Measurements from ENCODE around the gene GMCL2.
A peak's percentile ranks its signal among the peaks of the same experiment; 100 is the strongest.

GMCL2 gene

DNA sequence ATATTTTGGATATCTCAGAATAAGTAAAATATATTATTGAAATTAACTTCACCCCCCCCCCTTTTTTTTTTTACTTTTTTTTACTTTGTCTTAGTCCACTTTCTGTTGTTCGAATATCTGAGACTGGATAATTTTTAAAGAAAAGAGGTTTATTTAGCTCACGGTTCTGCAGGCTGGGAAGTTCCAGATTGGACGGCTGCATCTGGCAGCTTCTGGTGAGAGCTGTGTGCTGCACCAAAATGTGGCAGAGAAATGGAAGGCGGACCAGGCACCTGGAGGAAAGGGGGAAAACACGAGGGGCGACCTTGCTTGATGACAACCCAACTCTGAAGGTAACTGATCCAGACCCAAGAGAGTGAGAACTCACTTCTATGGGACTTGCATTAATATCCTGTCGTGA lies 5.6 kb upstream of the GMCL2 start:
- no peaks in the 10 kb centered on the region for H3K36me3 ChIP-seq
- peaks cover 17% of the 10 kb centered on the region for H3K4me1 ChIP-seq
- no peak overlapping the region for H3K27ac ChIP-seq
- TF ChIP-seq Cebpa-rat (IDR thresholded peaks at IDR 0.05), result no peak
- no peak overlapping the region for H3K4me2 ChIP-seq
- no peak overlapping the region for H3K4me3 ChIP-seq
- no peaks in the 10 kb centered on the region for H3K27me3 ChIP-seq
- no peaks in the 10 kb centered on the region; the same call in 1 of the 2 replicates for H3K9me3 ChIP-seq
- no peak overlapping the region for H3K9ac ChIP-seq
- H4K20me1 ChIP-seq, result no peaks in the 10 kb centered on the region

DNA sequence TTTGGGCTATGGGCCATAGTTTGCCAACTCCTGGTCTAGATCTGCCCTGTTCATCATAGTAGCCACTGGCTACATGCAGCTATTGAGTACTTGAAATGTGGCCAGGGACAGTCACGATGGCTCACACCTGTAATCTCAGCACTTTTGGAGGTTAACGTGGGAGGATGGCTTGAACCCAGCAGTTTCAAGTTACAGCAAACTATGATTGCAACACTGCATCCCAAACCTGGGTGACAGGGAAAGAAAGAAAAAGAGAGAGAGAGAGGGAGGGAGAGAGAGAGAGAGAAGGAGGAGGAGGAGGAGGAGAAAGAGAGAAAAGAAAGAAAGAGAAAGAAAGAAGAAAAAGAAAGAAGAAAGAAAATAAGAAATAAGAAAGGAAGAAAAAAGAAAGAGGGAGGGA lies 5.1 kb upstream of the GMCL2 start:
- Histone ChIP-seq H3K4me3 (no peak overlapping the region), H3K27ac (no peak overlapping the region), H3K36me3 (no peaks in the 10 kb centered on the region), H3K27me3 (no peaks in the 10 kb centered on the region), H3K4me2 (no peak overlapping the region), H3K9me3 (no peaks in the 10 kb centered on the region; the same call in 1 of the 2 replicates), H3K9ac (no peak overlapping the region), H3K4me1 (peaks cover 17% of the 10 kb centered on the region), H4K20me1 (no peaks in the 10 kb centered on the region)
- no peak for TF ChIP-seq Cebpa-rat (IDR thresholded peaks at IDR 0.05)

DNA sequence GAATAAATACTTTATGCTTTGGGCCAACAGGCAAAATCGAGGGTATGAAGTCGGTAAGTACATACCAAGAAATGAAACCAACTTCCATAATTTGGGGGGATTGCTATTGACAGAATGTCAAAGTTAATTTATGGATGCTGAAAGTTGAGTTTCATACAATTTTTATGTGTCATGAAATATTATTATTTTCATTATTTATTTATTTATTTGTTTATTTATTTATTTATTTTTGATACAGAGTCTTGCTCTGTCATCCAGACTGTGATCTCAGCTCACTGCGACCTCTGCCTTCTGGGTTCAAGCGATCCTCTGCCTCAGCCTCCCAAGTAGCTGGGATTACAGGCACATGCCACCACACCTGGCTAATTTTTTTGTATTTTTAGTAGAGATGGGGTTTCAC lies 4.5 kb upstream of the GMCL2 start:
- Histone ChIP-seq H3K36me3 (no peaks in the 10 kb centered on the region), H3K27me3 (no peaks in the 10 kb centered on the region), H4K20me1 (no peaks in the 10 kb centered on the region), H3K9ac (no peak overlapping the region), H3K4me1 (peaks cover 17% of the 10 kb centered on the region), H3K4me3 (no peak overlapping the region), H3K27ac (no peak overlapping the region), H3K9me3 (no peaks in the 10 kb centered on the region; the same call in 1 of the 2 replicates), H3K4me2 (no peak overlapping the region)
- TF ChIP-seq Cebpa-rat (IDR thresholded peaks at IDR 0.05), result no peak

- TF ChIP-seq Cebpa-rat (IDR thresholded peaks at IDR 0.05), result no peak
- H3K4me1 ChIP-seq, result peaks cover 13% of the 10 kb centered on the region
- H3K9ac ChIP-seq, result no peak overlapping the region
Observed at GRCh38 chr5:178189433-178189832, 2.3 kb upstream of the GMCL2 start.

GRCh38 chr5:178186427-178186826 lies 744 bp downstream of the GMCL2 start:
- Histone ChIP-seq H3K27ac (no peak overlapping the region), H3K9me3 (no peaks in the 10 kb centered on the region), H3K4me2 (no peak overlapping the region), H4K20me1 (no peaks in the 10 kb centered on the region), H3K9ac (no peak overlapping the region), H3K4me3 (no peak overlapping the region), H3K27me3 (no peaks in the 10 kb centered on the region), H3K4me1 (peaks cover 8% of the 10 kb centered on the region), H3K36me3 (no peaks in the 10 kb centered on the region)
- no peak for TF ChIP-seq Cebpa-rat (IDR thresholded peaks at IDR 0.05)

More at GRCh38 chr5:178189433-178189832, 2.3 kb upstream of the GMCL2 start:
- Histone ChIP-seq H3K9me3 (no peaks in the 10 kb centered on the region; the same call in 1 of the 2 replicates), H3K27ac (no peak overlapping the region), H3K4me3 (no peak overlapping the region), H4K20me1 (no peaks in the 10 kb centered on the region), H3K27me3 (no peaks in the 10 kb centered on the region), H3K4me2 (no peak overlapping the region), H3K36me3 (no peaks in the 10 kb centered on the region)

DNA sequence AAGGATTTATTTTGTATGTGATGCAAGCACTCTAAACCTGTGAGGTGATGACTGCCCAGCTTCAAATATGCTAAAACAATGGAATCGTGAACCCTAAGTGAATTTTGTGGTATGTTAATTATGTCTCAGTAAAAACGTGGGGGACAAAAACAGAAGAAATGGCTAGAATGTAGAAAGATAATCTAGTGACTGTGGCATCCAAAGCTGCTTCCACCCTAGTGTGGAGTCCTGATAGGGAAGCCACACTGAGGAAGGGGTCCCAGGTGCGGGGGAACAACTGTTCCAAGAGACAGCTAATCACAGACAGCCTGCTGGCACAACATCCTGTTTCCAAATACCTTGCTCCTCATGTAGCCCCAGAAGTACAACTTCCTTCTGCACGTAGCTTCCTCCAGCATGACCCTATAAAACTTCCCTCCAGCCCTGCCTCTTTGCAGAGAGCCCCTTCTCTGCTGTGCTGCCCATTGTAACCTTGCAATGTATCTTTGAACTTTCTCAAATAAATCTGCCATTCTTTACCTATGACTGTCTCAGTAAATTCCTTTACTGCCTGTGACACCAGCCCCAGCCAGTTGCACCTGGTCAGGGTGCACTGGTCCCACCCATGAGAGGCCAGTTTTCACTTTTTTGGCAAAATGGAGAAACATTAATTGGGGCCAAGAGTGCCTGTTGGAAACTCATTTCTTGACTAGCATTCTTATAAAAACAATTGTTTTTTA lies 4.9 kb downstream of the GMCL2 start:
- H3K4me2 ChIP-seq, result peak overlapping the region; percentile 36

GRCh38 chr5:178180141-178180863 lies 6.9 kb downstream of the GMCL2 start:
- Histone ChIP-seq H3K9me3 (no peaks in the 10 kb centered on the region), H3K9ac (no peak overlapping the region), H3K36me3 (no peaks in the 10 kb centered on the region), H3K27me3 (no peaks in the 10 kb centered on the region), H3K4me1 (peaks cover 8% of the 10 kb centered on the region), H3K27ac (no peak overlapping the region), H3K4me3 (no peak overlapping the region), H3K4me2 (no peak overlapping the region), H4K20me1 (no peaks in the 10 kb centered on the region)
- no peak for TF ChIP-seq Cebpa-rat (IDR thresholded peaks at IDR 0.05)

More for the DNA sequence above, 4.9 kb downstream of the GMCL2 start:
- no peak overlapping the region for H3K27ac ChIP-seq
- no peak for TF ChIP-seq Cebpa-rat (IDR thresholded peaks at IDR 0.05)
- H3K4me3 ChIP-seq, result no peak overlapping the region
- H3K9ac ChIP-seq, result no peak overlapping the region
- no peaks in the 10 kb centered on the region for H4K20me1 ChIP-seq
- no peaks in the 10 kb centered on the region for H3K36me3 ChIP-seq
- H3K4me1 ChIP-seq, result peaks cover 8% of the 10 kb centered on the region
- H3K9me3 ChIP-seq, result no peaks in the 10 kb centered on the region
- no peaks in the 10 kb centered on the region for H3K27me3 ChIP-seq

DNA sequence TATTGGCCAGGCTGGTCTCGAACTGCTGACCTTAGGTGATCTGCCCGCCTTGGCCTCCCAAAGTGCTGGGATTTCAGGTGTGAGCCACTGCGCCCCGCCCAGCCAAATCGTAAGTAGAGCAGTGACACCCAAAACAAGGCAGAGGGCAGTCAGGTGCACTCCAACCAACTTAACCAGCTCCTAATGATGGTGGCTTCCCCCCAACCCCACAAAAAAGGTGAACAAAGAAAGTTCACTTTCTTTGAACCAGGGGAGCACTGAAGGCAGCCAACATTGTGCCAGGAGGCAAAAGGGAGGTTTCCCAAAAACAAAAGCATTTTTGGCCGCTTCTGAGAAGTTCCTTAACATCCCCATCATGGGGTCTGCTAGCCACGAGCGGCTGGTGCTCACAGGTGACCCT lies 9.6 kb downstream of the GMCL2 start:
- no peak overlapping the region for H3K4me2 ChIP-seq
- no peaks in the 10 kb centered on the region for H3K36me3 ChIP-seq
- H3K4me3 ChIP-seq, result no peak overlapping the region
- H3K9me3 ChIP-seq, result no peaks in the 10 kb centered on the region
- peaks cover 7% of the 10 kb centered on the region for H3K4me1 ChIP-seq
- no peak for TF ChIP-seq Cebpa-rat (IDR thresholded peaks at IDR 0.05)
- no peaks in the 10 kb centered on the region for H4K20me1 ChIP-seq
- no peaks in the 10 kb centered on the region for H3K27me3 ChIP-seq
- no peak overlapping the region for H3K27ac ChIP-seq
- H3K9ac ChIP-seq, result no peak overlapping the region

- H4K20me1 ChIP-seq, result no peaks in the 10 kb centered on the region
Observed at GRCh38 chr5:178176791-178177190, 10.4 kb downstream of the GMCL2 start.

GRCh38 chr5:178174456-178174855 lies 12.7 kb downstream of the GMCL2 start:
- Histone ChIP-seq H3K4me1 (no peaks in the 10 kb centered on the region), H3K9me3 (no peaks in the 10 kb centered on the region), H3K9ac (no peak overlapping the region), H3K36me3 (no peaks in the 10 kb centered on the region), H3K4me3 (no peak overlapping the region), H3K4me2 (no peak overlapping the region), H3K27me3 (no peaks in the 10 kb centered on the region), H4K20me1 (no peaks in the 10 kb centered on the region), H3K27ac (no peak overlapping the region)
- no peak for TF ChIP-seq Cebpa-rat (IDR thresholded peaks at IDR 0.05)

More at GRCh38 chr5:178176791-178177190, 10.4 kb downstream of the GMCL2 start:
- H3K36me3 ChIP-seq, result no peaks in the 10 kb centered on the region
- no peak overlapping the region for H3K4me3 ChIP-seq
- H3K27me3 ChIP-seq, result no peaks in the 10 kb centered on the region
- no peak for TF ChIP-seq Cebpa-rat (IDR thresholded peaks at IDR 0.05)
- no peak overlapping the region for H3K27ac ChIP-seq
- H3K4me1 ChIP-seq, result no peaks in the 10 kb centered on the region
- no peak overlapping the region for H3K4me2 ChIP-seq
- H3K9ac ChIP-seq, result no peak overlapping the region
- no peaks in the 10 kb centered on the region for H3K9me3 ChIP-seq
